HG02981 (cell line): ENCODE data around the gene TP53RK.
"Not testable (repeated sequence)": the region's sequence is repeated elsewhere in the genome, so short reads cannot be mapped to it uniquely, and the experiment has no call there.

ENCODE experiments used
- ATAC-seq: cut with Tn5 transposase; IDR thresholded peaks from one replicate; pipeline ENCODE4 v1.9.1; 2021; ENCODE audit warnings: mild to moderate bottlenecking, moderate library complexity; ENCODE audit not compliant: unreplicated experiment

The TP53RK gene

GRCh38 chr20:46683939-46684750 lies 5.1 kb downstream of the TP53RK start:
- no peak for ATAC-seq

- no peak for ATAC-seq
Observed at GRCh38 chr20:46683668-46683938, 5.6 kb downstream of the TP53RK start.

- no peak for ATAC-seq
Observed at GRCh38 chr20:46683011-46683667, 6.1 kb downstream of the TP53RK start.

GRCh38 chr20:46682063-46682821 lies 7.0 kb downstream of the TP53RK start:
- no peak for ATAC-seq

GRCh38 chr20:46681032-46681854 lies 8.0 kb downstream of the TP53RK start:
- ATAC-seq: no peak

GRCh38 chr20:46680684-46681031 lies 8.6 kb downstream of the TP53RK start:
- no peak for ATAC-seq

- no peak for ATAC-seq
Observed at GRCh38 chr20:46678516-46678915, 10.7 kb downstream of the TP53RK start.

GRCh38 chr20:46677608-46678007 lies 11.6 kb downstream of the TP53RK start:
- ATAC-seq: no peak

GRCh38 chr20:46676649-46677316 lies 12.5 kb downstream of the TP53RK start:
- not testable (repeated sequence) for ATAC-seq

GRCh38 chr20:46674253-46675083 lies 14.8 kb downstream of the TP53RK start:
- ATAC-seq: no peak

GRCh38 chr20:46673394-46674252 lies 15.6 kb downstream of the TP53RK start:
- ATAC-seq: no peak

- ATAC-seq: no peak
Observed at GRCh38 chr20:46672543-46673148, 16.6 kb downstream of the TP53RK start.

- ATAC-seq: no peak
Observed at GRCh38 chr20:46671866-46672542, 17.2 kb downstream of the TP53RK start.

- ATAC-seq: no peak
Observed at GRCh38 chr20:46670585-46671584, 18.4 kb downstream of the TP53RK start.

- ATAC-seq: no peak
Observed at GRCh38 chr20:46670228-46670584, 19.0 kb downstream of the TP53RK start.

GRCh38 chr20:46666818-46667515 lies 22.3 kb downstream of the TP53RK start:
- ATAC-seq: no peak
